ENCODE data around the gene MFAP5.

MFAP5 gene
- 0 reads per million in 3 experiments for total RNA-seq

GRCh38 chr12:8662593-8662992 lies at the start of gene MFAP5:
Gene MFAP5, minus strand, starts transcription at chr12:8662826. Its CDS starts 722 bp downstream, at chr12:8662104.
- DNase-seq = no peak

- no peak for DNase-seq
Observed at GRCh38 chr12:8709124-8709830, 46.7 kb upstream of the MFAP5 start.

- DNase-seq = no peak
Observed at GRCh38 chr12:8702159-8702558, 39.5 kb upstream of the MFAP5 start.

DNA sequence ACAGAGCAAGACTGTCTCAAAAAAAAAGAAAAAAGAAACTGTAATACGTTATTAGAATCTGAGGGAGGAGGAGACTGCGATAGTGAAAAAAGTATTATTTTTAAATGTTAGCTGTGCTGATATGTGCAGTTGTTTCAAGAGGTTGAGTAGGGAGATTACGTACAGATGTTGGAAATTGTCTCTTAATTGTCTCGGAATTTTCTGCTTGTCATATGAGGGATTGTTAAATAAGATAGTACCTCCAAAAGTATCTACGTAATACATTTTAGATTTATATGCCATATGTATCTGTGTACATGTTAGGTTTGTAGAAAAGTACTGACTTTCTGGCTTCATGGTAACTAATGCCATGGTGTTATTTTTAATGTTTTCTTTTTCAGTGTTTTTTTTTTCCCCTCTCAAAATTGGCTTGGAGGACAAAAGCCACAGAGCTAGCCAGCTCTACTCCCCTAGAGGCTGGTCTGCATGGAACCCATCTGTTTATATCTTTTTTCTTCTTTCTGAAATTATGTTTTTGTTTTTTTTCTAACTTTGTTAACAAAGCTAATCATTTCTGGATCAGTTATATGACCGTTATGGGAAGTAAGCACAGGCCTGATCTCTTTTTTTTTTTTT lies 38.5 kb upstream of the MFAP5 start:
- DNase-seq = no peak

- no peak for DNase-seq
Observed at GRCh38 chr12:8699714-8700113, 37.1 kb upstream of the MFAP5 start.

- no peak for DNase-seq
Observed at GRCh38 chr12:8698879-8699278, 36.3 kb upstream of the MFAP5 start.

GRCh38 chr12:8698132-8698851 lies 35.7 kb upstream of the MFAP5 start:
- peak; percentile 43 for DNase-seq

DNA sequence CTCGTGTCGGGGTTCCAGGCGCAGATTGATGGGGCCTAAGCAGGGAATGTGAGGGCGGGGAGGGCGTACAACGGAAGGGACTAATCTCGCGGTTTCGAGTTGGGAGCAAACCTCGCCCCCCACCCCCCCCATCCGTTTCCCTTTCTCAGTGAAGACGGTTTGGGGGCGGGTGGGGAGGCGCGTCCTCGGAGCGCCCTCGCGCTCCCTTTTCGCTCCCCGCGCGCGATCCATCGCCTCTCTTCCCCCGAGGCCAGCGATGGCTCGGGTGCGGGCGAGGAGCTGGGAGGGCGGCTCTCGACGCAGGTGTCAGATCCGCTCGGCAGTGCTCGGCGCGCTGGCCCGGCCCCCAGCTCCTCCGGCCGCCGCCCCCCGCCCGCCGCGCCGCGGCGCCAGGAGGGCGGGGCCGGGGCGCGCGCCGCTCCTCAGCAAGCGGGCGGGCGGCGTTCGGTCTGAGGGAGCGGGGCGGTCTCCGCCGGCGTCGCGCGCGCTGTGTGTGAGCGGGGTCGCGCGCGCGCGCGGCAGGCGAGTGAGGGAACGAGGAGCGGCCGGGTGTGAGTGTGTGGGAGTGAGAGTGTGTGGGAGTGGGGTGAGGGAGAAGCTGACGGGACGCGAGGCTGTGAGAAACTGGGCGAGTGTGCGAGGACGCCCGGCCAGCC lies 35.0 kb upstream of the MFAP5 start, which contains the start of gene RIMKLB:
RIMKLB (plus strand) TSS at position 516 of the 656 bp plus-strand sequence. CDS start 15,876 bp downstream, outside the sequence.
- DNase-seq = peak; percentile 67

- peak; percentile 43 for DNase-seq
Observed at GRCh38 chr12:8697120-8697475, 34.5 kb upstream of the MFAP5 start.

GRCh38 chr12:8696442-8697090 lies 33.9 kb upstream of the MFAP5 start:
- no peak for DNase-seq

DNA sequence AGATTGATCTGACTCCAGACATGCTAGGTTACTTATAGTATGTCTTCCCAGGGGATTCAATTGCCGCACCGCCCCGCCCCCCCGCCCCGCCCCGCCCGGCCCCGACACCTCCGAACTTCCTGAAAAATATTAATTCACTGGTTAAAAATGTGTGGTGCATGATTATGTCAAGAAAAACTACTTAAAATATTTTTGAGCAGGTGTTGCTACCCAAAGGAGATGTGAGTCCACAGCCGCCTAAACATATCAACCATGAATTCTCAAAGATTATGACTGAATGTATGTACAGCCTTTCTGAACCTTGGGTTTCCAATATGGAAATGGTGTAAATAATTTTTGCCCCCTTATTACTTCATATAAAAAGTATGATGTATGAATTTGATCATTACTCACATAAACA lies 32.5 kb upstream of the MFAP5 start:
- DNase-seq = no peak

GRCh38 chr12:8692573-8692972 lies 29.9 kb upstream of the MFAP5 start:
- DNase-seq = no peak

DNA sequence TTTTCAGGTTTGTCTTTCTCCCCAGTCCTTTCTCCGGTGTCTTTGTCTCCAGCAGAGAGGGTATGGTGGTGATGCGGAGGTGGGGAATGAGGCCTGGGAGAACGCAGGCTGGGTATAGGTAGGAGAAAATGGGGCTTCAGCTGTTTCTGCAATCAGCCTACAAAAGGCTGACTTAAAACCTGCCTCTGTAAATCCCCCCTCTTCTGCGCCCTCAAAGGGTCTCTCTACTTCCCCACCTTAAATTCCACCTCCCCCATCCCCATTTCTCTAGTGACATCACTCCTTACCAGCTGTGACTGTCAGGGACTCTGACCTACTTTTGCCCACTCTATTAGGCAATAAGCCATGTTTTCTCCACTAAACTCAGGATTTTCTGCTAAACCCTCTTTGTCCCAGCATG lies 27.1 kb upstream of the MFAP5 start:
- no peak for DNase-seq

DNA sequence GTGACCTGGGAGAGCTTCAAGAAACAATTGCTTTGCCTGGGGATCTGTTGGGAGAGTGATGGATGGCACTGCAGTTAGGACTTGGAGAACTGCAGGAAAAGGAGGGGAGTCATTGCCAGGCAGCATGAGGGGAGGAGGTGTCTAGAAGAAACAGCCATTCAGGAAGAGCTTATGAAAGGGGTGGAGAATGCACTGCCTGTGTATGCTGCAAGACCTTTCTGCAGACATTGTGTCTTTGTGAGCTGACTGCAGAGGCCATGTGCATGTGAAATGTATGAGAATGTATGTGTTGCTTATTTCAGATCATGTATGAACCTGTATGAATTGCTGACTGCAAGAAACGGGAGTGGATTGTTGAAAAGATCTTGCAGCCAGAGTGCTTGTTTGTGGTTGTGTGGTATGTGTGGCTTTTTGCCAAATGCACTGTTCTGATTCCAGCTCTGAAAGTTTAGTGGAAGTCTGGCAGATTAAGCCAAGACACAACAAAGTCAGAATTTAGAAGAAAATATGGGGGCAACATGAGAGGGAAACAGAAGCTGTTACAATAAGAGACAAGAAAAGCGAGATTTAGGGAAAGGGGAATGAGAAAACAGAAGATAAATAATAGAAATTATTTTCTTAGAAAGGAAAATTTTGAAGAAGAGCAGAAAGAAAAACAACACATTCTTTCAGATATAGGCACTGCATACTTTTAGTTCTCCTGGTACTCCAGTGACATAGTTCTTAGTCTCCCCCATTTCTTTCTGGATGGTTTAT lies 25.4 kb upstream of the MFAP5 start:
- DNase-seq = no peak

DNA sequence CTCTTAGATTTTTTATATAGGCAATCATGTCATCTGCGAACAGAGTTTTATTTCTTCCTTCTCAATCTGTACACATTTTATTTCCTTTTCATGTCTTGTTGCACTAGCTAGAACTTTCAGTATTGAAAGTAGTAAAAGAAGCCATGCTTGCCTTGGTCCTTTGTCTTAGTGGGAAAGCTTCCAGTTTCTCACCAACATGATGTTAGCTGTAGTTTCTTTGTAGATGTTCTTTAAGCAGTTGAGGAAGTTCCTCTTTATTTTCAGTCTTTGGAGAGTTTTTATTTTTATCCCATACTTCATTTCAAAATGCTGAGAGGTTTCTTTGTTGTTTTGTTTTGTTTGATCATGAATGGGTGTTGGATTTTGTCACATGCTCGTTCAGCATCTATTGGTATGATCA lies 22.4 kb upstream of the MFAP5 start:
- DNase-seq = no peak

DNA sequence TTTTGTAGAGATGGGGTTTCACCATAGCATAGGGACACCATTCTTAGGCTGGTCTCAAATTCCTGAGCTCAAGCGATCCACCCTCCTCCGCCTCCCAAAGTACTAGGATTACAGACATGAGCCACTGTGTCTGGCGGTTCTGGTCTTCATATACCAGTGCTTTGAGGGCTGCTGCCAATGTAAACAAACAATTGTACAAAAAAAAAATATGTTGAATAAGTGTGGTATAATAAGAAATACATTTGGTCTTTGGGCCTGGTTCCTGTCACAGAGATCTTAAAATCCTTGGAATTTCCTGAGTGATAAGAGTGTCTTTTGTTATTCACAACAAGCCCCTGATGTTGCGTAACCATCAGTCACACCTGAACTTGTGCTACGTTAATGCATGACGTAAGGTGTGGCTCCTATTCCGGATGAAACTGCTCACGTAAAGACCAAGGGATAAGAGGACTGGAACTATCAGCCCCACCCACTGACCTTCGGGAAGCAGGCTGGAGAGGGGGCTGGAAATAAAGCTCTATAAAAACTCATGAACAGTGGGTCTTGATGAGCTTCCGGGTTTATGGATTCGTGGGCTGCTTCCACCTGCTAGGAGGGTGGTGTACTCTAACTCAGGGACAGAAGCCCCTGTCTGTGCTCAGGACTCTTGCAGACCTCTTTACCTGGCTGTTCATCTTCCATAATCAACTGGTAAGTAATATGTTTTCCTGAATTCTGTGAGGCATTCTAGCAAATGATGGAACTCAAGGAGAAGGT lies 18.7 kb upstream of the MFAP5 start:
- DNase-seq = no peak

DNA sequence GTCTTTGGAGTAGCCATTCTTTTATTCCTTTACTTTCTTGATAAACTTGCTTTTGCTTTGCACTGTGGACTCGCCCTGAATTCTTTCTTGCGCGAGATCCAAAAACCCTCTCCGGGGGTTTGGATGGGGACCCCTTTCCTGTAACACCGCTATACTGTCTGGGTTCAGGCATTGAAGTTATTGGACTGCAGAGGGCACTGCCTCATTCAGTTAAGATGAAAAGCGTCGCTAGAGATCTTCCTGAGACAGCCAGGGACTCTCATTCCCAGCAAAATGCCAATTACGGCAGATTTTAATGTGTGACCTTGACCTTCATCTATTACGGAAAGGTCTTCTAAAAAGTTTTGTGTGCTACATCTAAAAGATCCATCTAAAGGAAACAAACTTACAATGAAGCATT lies 17.9 kb upstream of the MFAP5 start:
- DNase-seq = no peak

DNA sequence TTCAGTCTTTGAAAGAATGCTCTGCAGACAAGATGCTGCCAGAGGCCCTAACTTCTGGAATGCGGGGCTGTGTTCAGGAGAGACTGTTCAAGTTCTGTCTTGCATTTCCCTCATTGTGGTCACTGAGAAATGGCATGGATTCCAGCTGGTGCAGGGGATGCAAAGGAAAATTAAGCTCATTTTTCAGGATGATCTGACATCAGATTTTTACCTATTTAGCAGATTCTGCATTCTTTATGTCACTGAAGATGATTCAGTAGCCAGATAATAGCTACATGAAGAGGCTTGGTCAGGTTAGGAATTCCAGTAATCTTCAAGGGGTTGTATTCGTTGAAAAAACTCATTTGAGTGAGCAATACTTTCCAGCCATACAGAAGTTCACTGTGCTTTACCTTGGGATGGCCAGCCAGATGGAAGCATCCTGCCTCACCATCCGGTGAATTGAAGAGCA lies 16.1 kb upstream of the MFAP5 start:
- no peak for DNase-seq

GRCh38 chr12:8677362-8677761 lies 14.7 kb upstream of the MFAP5 start:
- DNase-seq = no peak

DNA sequence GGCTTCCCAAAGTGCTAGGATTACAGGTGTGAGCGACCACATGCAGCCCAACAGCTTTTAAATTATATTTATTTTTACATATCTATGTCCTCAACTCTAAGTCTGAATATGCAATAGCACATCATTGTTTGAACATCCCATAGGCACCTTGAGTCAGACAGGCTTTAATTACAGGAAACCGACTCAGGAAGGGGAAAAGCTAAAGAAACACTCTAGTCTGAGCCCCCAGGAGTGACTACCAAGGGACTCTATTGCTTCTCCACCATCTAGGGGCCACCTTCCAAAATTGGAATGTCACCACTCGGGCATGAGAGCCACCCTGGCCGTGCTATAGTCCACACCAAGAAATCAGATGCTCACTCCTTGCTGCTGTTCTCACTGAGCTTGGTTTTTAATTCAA lies 14.0 kb upstream of the MFAP5 start:
- no peak for DNase-seq

GRCh38 chr12:8675591-8676036 lies 13.0 kb upstream of the MFAP5 start:
- no peak for DNase-seq
